Left lung (tissue), 10 donors: Measurements from ENCODE around the gene TRIM27. TPM values are rescaled to one million over a fixed set of nuclear protein-coding genes. Genes with fewer than 3 reads are reported as not detected.

Experiments
- ATAC-seq: fragments of 200-7000 bp; cut with Tn5 transposase; one replicate; pipeline ENCODE4 v1.9.1; 2020; ENCODE audit warnings: moderate library complexity
- DNase-seq, 4 donors: peaks; one replicate each; pipeline ENCODE4 v3.0.0-alpha.2; 2013 to 2020
- H3K27ac ChIP-seq, 2 donors: fragments of 200-600 bp; sonication (generic) in 1 of 2; one replicate each; pipeline versions ENCODE4 v1.5.0 to v1.8.0; 2020 to 2021
- H3K27me3 ChIP-seq, 2 donors: fragments of 200-600 bp; sonication (generic) in 1 of 2; one replicate each; pipeline versions ENCODE4 v1.5.0 to v1.8.0; 2020 to 2021
- H3K36me3 ChIP-seq, 2 donors: fragments of 200-600 bp; sonication (generic) in 1 of 2; one replicate each; pipeline versions ENCODE4 v1.5.0 to v1.8.0; 2020 to 2021
- H3K4me1 ChIP-seq, 2 donors: fragments of 200-600 bp; one replicate each; pipeline ENCODE4 v1.8.0; 2021
- H3K4me3 ChIP-seq, 2 donors: fragments of 200-600 bp; sonication (generic) in 1 of 2; one replicate each; pipeline versions ENCODE4 v1.5.0 to v1.8.0; 2020 to 2021; ENCODE audit warnings: mild to moderate bottlenecking in 1 of 2
- H3K9me3 ChIP-seq, 2 donors: fragments of 200-600 bp; sonication (generic) in 1 of 2; one replicate each; pipeline versions ENCODE4 v1.5.0 to v1.8.0; 2020 to 2021
- intact Hi-C, 2 donors: fragments of 100-400 bp; cut with DNase I; formaldehyde crosslinking; loops; one replicate each; pipeline versions ENCODE4 v1.11.2 to v1.14.2; 2022
- polyA plus RNA-seq, 6 donors: library from polyadenylated mRNA; unstranded; fragments of 120-200 nt; gene quantifications; one replicate each; pipeline ENCODE4 v1.2.1, GENCODE V29; 2013; ENCODE audit not compliant: insufficient read length in 6 of 6
- total RNA-seq, 2 donors: library from RNA; stranded (reverse); fragmentation: NEBNext Ultra II Directional; extraction: Animal tissue kit (Norgen Biotek cat#: 25700); gene quantifications; one replicate each; pipeline ENCODE4 v1.2.1, GENCODE V29; 2021
- TF ChIP-seq, protein P1 (sequence below), 2 donors: fragments of 200-600 bp; sonication (generic) in 1 of 2; IDR thresholded peaks; one replicate each; pipeline versions ENCODE4 v1.5.0 to v1.8.0; 2021; ENCODE audit warnings: antibody characterized with exemption in 2 of 2
- donor health status: DM: no; HTN: yes; CAD: no.
- donor health status: DM: no; HTN: no; CAD: no.

TRIM27 gene
- total and polyA plus RNA-seq, 8 donors, result 42.2 to 96.9 (median 84.2) TPM

DNA sequence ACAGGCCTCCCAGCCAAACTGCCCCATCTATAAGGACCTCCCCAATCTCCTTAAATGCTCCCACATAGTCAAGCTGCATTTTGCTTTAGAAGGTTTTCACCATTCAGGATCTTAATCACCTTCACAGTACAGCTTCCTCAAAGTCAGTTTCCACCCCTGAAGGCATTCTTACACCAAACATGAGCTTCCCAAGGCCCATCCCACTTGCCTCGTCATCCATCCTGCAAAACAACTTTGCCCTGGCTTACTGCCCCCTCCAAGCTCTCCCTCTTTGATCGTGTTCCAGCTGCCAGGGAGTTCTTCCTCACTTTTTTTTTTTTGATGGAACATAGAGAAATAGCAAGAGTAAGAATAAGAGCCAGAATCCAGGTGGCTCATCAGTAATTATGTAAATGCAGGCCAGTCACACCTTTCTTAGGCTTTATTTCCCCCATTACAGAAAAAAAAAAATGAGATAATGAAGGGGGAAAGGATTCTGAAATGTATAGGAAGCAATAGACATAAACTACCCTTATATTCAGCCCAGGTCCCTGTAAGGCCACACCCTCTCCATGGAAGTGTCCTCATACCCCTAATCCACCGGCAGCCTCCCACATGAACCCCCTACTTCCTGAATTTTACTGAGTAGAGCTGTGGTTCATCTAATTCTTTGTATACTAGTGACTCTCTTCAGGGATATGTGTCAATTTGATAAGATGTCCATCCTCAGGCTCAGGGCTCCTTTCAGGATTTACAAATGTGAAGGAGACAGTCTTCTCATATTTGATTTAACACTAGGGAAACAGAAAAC is 12.7 kb downstream of the TRIM27 start:
- TF ChIP-seq, protein P1, sequence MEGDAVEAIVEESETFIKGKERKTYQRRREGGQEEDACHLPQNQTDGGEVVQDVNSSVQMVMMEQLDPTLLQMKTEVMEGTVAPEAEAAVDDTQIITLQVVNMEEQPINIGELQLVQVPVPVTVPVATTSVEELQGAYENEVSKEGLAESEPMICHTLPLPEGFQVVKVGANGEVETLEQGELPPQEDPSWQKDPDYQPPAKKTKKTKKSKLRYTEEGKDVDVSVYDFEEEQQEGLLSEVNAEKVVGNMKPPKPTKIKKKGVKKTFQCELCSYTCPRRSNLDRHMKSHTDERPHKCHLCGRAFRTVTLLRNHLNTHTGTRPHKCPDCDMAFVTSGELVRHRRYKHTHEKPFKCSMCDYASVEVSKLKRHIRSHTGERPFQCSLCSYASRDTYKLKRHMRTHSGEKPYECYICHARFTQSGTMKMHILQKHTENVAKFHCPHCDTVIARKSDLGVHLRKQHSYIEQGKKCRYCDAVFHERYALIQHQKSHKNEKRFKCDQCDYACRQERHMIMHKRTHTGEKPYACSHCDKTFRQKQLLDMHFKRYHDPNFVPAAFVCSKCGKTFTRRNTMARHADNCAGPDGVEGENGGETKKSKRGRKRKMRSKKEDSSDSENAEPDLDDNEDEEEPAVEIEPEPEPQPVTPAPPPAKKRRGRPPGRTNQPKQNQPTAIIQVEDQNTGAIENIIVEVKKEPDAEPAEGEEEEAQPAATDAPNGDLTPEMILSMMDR (IDR thresholded peaks at IDR 0.05), result no peak
- no peak overlapping the region for H3K4me3 ChIP-seq
- peaks cover 0 to 31% of the 10 kb centered on the region in 2 donors for H3K4me1 ChIP-seq
- ATAC-seq, result no peak
- H3K27me3 ChIP-seq, result no peaks in the 10 kb centered on the region
- peak overlapping the region in 1 of 2 donors; percentile 8 for H3K27ac ChIP-seq
- no peak for DNase-seq
- intact Hi-C loops, result no loop called here
- peaks cover 0 to 97% of the 10 kb centered on the region in 2 donors for H3K36me3 ChIP-seq
- H3K9me3 ChIP-seq, result no peaks in the 10 kb centered on the region

DNA sequence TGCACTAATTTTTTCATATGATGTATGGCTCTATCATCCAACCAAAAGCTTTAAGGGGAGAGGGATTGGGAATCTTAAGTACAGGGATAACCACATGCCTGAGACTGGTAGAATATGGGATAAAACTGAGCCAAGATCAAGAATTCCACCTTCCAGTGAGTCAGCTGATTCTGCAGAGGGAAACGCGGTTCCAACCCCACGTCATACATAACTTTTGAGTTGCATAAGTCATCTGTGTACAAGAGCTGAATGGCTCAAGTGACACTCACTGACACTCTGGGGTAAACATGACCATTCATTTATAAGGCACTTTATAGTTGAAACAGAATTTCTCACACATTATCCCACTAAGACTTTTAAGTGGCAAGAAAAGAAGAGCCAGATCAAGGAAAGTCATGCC is 16.4 kb downstream of the TRIM27 start:
- H3K27ac ChIP-seq, result peak overlapping the region; percentile 36 to 59
- H3K4me1 ChIP-seq, result peaks cover 0 to 23% of the 10 kb centered on the region in 2 donors
- no peak overlapping the region for H3K4me3 ChIP-seq
- no peaks in the 10 kb centered on the region for H3K9me3 ChIP-seq
- peak; percentile 91 for ATAC-seq
- TF ChIP-seq, protein P1 (IDR thresholded peaks at IDR 0.05), result no peak
- DNase-seq, result no peak
- H3K36me3 ChIP-seq, result peaks cover 0 to 97% of the 10 kb centered on the region in 2 donors
- no peaks in the 10 kb centered on the region for H3K27me3 ChIP-seq
- intact Hi-C loops, result no loop called here

- ATAC-seq, result peak; percentile 39
Observed at GRCh38 chr6:28906669-28907068, 17.1 kb downstream of the TRIM27 start.

DNA sequence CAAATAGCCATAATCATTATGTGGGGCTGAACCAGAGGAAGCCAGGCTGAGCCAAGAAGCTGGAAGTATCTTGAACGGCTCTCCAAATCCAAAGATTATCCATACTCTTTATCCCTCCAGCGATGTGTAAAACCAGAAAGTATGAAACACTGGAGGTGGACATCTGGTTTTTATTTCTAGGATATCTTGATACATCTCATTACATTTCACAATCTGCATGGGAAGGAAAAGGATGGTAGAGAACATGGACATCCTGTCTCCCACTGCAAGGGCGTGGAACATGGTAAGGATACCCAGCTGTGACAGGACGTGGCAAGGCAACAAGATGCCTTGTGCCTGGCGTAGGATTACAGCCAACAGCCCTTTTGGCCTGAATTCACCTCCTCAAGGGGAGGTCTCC is 20.1 kb downstream of the TRIM27 start:
- no peak for DNase-seq
- Histone ChIP-seq H3K27ac (no peak overlapping the region), H3K4me3 (no peak overlapping the region), H3K9me3 (no peaks in the 10 kb centered on the region), H3K4me1 (peaks cover 0 to 21% of the 10 kb centered on the region in 2 donors), H3K27me3 (no peaks in the 10 kb centered on the region), H3K36me3 (peaks cover 0 to 86% of the 10 kb centered on the region in 2 donors)
- intact Hi-C loops, result no loop called here
- TF ChIP-seq, protein P1 (IDR thresholded peaks at IDR 0.05), result no peak
- no peak for ATAC-seq

More at GRCh38 chr6:28906669-28907068, 17.1 kb downstream of the TRIM27 start:
- peaks cover 0 to 23% of the 10 kb centered on the region in 2 donors for H3K4me1 ChIP-seq
- TF ChIP-seq, protein P1 (IDR thresholded peaks at IDR 0.05), result no peak
- no peaks in the 10 kb centered on the region for H3K9me3 ChIP-seq
- intact Hi-C loops, result no loop called here
- H3K27ac ChIP-seq, result peak overlapping the region; percentile 36 to 59
- H3K4me3 ChIP-seq, result no peak overlapping the region
- no peak for DNase-seq
- H3K27me3 ChIP-seq, result no peaks in the 10 kb centered on the region
- peaks cover 0 to 97% of the 10 kb centered on the region in 2 donors for H3K36me3 ChIP-seq

- TF ChIP-seq, protein P1 (IDR thresholded peaks at IDR 0.05), result no peak
- intact Hi-C loops, result no loop called here
- H3K27ac ChIP-seq, result no peak overlapping the region
- peaks cover 3 to 15% of the 10 kb centered on the region in 2 donors for H3K4me1 ChIP-seq
- no peaks in the 10 kb centered on the region for H3K27me3 ChIP-seq
- peaks cover 0 to 68% of the 10 kb centered on the region in 2 donors for H3K36me3 ChIP-seq
- H3K9me3 ChIP-seq, result no peaks in the 10 kb centered on the region
- no peak for ATAC-seq
- DNase-seq, result no peak
- H3K4me3 ChIP-seq, result no peak overlapping the region
Observed at GRCh38 chr6:28901831-28902230, 22.0 kb downstream of the TRIM27 start.
